GM18499 (cell line): ENCODE results near the gene TTLL9.
A peak's percentile ranks its signal among the peaks of the same experiment; 100 is the strongest.

Source experiments
- ATAC-seq: cut with Tn5 transposase; IDR thresholded peaks from one replicate; pipeline ENCODE4 v1.9.1; 2021; ENCODE audit warnings: moderate number of reproducible peaks; ENCODE audit not compliant: insufficient read depth, unreplicated experiment

The TTLL9 gene

DNA sequence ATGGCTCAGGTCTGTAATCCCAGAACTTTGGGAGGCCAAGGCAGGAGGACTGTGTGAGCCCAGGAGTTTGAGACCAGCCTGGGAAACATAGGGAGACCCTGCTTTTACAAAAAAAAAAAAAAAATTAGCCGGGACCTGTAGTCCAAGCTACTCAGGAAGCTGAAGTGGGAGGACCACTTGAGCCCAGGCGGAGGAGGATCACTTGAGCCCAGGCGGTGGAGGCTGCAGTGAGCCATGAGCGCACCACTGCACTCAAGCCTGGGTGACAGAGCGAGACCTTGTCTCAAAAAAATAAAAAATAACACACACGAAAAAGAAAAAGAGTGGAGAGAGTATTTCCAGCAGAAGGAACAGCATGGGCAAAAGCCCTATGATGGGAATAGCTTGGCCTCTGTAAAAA lies 2.0 kb downstream of the TTLL9 start:
- no peak for ATAC-seq

DNA sequence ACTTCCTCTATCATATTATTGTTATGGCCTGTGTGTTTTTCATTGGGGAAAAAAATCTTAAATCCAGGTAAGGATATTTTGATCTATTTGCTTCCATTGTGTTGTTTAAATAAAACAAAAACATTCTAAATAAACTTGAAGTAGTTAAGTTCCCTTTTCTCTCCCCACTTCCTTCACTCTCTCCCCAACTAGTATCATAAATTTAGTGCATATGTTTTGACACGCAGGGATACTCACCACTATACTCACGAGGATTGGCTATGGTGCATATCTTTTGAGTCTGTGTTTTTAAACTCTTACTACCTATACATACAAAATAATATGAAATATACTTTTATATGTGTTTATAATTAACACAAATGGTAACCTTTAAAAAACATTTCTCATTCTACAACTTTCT lies 5.2 kb downstream of the TTLL9 start:
- ATAC-seq: no peak

DNA sequence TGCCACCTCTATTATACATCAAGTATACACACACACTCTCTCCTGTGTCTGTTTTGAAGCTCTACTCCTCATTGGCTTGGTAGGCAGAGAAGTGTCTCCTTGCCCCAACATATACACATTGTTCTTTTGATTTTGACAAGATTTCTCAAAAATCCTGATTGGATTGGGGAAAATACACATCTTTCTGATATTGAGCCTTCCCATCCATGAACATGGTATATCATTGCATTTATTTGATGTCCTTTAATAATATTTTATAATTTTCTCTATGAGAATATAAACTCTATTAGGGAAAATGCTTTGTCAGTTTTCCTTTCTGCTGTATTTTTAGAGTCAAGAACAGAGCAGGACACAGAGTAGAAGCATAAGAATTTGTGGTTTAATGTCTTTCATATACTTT lies 7.2 kb downstream of the TTLL9 start:
- no peak for ATAC-seq

DNA sequence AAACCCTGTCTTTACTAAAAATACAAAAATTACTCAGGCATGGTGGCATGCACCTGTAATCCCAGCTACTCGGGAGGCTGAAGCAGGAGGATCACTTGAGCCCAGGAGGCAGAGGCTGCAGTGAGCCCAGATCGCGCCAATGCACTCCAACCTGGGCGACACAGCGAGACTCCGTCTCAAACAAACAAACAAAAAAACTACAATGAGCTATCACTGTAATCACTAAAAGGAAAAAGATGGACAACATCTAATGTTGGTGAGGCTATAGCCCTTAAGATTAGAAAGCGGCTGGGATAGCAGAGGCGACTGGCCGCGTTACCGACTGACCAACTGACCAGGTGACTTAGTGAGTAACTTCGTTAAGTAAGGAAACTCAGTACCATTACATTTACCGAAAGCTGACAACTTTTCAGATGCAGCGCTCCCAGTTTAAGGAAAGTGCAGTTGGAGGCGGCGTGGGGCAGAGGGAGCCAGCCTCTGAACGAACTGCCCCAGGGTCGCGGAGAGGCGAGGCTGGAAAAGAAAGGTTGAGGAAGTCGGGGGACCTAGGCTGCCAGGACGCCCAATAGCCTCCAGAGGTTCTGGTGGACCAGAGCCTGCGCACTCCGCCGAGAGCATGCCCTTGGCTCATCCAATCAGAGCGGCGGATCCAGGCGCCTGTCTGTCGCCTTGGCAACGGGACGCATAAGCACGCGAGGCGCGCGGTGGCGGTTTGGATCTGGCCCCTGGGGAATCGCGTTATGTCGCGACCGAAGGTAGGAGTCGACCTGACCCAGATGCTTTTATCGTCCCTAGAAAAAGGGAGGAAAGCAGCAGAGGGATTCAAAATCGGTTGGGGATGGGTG lies 8.9 kb downstream of the TTLL9 start:
- ATAC-seq: peak; percentile 66

DNA sequence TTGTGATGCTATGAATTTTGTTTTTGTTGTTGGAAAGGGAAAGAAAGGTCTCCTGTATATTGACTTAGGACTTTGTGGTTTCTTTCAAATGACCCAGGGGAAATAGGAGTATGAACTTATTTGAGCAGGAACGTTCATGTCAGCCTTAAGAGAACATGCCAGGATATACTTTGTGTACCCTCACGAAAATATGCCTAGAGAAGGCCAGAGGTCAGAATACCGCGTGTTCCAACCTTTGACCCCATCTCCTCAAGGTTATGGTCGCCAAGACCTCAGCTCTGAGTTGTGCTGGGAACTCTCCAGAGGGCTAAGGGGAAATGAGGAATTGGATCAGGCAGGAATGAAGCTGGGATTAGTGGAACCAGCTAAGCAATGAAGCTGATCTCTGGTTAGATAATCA lies 11.5 kb downstream of the TTLL9 start:
- no peak for ATAC-seq

DNA sequence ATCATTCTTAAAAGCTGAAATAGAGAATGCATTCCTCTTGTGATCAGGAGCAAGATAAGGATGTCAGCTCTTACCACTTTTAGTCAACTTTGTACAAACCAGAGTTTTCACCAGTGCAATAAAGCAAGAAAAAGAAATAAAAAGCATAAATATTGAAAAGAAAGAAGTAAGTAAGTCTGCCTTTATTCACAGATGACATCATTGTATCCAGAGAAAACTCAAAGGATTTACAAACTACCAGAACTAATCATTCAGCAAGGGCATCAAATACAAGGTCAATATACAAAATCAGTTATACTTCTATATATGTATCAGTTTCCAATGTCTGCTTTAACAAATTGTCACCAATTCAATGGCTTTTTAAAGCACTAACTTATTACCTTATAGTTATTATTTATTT lies 13.4 kb downstream of the TTLL9 start:
- no peak for ATAC-seq

DNA sequence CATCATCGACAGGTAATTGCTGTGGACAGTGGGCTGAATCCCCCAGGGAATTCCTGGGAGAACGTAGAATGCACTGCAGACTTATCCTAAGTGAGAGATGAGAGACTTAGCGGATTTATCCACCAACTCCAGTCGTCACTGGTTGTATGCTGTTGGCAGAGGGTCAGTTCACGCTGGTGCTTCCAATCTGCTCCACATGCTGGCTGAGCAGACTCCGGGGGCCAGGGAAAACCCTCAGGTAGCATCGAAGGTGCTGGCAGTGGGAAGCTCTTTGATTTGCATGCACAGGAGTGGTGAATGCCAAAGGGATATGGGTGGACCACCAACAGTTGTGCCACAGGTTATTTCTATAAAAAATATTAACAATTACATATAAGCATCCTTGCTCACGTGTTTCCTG lies 20.2 kb downstream of the TTLL9 start:
- ATAC-seq: no peak

DNA sequence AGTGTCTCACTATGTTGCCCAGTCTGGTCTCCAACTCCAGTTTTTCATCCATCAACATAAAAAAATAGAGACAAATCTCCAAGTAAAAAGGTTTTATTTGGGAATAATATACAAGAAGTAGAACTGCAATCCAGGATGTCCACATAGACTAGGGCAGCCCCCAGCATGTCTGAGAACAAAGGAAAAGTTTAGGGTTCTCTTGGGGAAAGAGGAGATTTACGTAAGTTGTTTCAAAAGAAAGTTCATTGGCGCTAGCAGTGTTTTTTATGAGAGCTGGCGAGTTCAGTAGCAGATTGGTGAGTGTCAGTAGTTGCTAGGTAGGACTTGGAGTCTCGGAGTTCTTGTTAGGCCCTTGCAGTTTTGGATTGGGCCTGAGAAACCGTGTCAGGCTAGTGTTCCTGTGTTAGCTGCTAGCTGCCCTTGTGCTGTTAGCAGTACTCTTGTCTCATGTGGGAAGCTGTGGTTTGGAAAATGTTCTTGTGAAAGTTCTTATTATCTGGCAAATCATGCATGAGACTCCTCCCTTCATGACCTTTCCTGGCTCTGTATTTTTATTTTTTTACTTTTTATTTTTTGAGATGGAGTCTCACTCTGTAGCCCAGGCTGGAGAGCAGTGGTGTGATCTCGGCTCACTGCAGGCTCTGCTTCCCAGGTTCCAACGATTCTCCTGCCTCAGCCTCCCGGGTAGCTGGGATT lies 24.7 kb downstream of the TTLL9 start:
- peak; percentile 83 for ATAC-seq

DNA sequence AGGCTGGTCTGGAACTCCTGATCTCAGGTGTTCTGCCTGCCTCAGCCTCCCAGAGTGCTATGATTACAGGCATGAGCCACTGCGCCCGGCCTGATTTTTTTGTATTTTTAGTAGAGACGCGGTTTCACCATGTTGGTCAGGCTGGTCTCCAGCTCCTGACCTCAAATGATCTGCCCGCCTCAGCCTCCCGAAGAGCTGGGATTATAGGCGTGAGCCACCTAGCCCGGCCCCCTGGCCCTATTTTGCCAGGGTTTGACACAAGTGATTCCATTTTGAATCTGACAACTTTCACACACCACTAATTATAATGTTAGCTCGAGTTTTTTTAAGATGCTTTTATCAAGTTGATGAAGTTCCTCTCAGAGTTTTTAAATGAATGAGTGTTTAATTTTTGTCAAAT lies 25.6 kb downstream of the TTLL9 start:
- no peak for ATAC-seq

DNA sequence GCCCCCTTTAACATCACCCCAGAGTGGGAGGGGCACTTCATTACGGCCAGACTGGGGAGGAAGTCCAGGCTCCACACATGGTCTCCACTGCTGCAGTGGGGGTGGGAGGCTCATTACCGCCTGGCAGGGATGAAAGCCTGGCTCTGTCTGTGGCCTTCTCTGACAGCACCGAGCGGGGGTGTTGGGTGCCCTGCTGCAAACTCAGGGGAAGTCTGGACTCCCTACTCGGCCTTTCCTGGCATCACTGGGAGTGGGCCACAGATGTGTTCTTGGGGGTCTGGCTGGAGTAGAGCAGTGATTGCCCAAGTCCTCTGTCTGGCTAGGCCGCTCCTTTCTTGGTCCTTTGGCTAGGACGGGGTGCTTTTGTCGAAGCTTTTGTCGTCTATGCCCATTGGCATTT lies 27.1 kb downstream of the TTLL9 start:
- no peak for ATAC-seq

DNA sequence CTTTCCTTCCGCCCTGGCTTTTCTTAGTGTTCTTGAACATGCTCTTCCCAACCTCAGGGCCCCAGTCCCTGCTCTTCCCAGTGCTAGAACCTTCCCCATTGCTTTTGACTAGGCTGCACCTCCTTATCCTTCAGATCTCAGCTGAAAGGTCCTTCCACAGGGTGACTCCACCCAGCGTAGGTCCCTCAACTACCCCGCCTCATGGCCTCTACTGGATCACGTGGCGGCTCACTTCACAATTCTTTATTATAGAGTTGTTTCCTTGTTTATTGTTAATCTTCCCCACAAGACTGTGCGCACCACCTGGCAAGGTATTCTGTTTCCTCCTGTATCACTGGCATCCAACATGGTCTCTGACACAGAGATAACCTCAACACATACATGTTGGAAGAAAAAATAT lies 31.2 kb downstream of the TTLL9 start:
- ATAC-seq: no peak

DNA sequence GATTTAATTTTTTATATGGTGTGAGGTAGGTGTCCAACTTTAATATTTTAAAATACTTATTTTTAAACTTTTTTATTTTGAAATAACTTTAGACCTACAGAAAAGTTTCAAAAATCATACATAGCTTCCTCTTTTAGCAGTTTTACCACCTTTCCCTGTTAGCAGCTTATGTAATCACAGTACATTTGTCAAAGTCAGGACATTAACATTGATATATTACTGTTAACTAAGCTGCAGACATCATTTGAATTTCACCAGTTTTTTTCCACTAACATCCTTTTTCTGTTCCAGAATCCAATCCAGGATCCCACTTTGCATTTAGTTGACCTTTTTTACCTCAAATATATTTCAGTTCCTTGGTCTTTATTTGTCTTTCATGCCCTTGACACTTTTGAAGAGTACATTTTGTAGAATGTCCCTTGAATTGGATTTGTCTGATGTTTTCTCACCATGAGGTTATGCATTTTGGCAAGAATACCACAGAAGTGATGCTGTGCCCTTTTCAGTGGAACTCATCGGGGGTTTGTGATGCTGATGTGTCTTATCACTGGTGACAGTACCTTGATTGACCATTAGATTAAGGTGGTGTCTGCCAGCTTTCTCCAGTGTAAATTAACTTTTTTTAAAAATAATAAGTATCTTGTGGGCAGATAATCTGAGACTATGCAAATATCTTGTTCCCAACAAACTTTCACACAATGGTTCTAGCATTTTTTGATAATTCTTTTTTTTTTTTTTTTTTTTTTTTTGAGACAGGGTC lies 33.4 kb downstream of the TTLL9 start:
- ATAC-seq: no peak

DNA sequence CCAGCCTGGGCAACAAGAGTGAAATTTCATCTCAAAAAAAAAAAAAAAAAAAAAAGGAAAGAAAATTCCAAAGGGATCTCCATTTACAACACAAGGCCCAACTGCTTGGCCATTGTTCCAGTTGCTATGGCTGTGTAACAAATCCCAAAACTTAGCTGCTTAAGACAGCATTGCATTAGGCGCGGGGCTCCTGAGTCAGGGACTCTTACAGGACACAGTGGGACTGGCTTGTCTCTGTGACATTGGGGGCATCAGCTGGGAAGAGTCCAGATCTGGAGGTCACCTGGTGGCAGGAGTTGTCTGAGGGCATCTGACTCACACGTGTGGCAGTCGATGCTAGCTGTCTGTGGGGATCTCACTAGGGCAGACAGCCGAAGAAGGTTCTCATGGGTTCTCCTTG lies 35.6 kb downstream of the TTLL9 start:
- ATAC-seq: no peak

DNA sequence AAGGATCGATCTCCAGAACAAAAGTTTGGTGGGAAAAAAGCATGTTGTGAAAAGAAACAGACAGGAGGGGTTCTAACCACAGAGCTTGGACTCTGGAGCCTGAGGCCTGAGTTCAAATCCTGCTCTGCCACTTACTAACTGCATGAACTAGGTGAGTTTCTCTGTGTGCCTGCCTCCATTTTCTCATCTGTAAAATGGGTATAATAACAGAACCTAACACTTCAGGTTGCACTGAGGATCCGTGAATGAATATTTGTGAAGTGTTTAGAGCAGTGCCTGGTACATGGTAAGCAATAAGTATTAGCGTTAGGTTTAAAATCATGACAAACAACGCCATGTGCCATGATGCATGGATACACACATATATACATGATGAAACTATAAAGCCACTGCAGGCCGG lies 36.6 kb downstream of the TTLL9 start:
- ATAC-seq: no peak

DNA sequence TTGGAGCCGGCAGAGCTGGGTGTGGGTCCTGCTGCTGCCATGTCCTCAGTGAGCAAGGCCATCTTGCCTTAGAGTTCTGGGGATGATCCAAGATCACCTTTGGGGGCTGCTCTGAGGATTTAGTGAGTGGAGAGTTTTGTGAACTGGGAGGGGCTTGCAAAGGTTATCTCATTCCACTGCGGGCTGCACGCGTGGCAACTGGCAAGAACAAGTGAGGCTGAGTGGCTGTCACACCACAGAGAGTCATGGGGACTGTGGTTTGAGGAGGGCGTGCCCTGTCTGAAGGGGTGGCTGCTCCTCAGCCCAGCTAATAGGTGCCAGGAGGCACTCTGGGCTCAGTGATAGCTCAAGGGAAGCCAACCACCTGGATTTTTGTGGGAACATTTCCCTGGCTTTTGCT lies 37.6 kb downstream of the TTLL9 start:
- ATAC-seq: no peak

DNA sequence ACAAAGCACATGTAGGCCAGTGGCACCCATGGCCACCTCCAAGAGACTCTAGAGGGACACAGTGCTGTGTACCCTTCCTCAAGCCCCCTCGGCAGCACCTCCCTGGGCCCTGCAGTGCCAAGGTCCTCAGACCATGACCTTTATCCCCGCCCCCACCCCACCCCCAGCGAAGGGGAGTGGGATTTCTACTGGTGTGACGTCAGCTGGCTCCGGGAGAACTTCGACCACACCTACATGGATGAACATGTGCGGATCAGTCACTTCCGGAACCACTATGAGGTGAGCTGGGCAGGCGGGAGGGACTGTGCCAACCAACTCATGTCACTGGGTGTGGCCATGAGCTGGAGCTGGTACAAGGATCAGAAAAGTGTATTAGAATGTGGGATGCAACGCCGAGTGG lies 38.0 kb downstream of the TTLL9 start:
- ATAC-seq: no peak

DNA sequence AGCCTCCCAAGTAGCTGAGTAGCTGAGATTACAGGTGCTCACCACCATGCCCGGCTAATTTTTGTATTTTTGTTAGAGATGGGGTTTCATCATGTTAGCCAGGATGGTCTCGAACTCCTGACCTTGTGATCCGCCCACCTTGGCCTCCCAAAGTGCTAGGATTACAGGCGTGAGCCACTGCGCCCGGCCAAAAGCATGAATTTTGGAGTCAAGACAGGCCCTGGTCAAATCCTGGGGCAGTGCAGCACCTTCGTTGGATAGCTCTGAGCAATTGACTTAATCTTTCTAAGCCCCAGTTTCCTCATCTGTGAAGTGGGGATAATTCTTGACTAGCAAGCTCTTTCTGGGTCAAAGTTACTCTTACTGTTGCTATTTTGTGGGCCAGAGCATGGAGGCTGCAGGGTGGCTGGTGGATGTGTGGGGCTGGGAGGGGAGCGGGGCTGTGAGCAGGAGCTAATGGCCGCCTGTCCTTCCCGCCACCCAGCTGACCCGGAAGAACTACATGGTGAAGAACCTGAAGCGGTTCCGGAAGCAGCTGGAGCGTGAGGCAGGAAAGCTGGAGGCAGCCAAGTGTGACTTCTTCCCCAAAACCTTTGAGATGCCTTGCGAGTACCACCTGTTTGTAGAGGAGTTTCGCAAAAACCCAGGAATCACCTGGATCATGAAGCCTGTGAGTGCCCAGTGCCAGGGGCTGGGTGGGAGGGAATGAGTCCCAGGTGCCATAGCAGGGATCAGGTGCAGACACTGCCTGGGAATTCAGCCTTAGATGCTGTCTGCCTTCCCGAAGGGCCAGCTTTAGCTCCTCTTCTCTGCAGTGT lies 39.0 kb downstream of the TTLL9 start:
- no peak for ATAC-seq

DNA sequence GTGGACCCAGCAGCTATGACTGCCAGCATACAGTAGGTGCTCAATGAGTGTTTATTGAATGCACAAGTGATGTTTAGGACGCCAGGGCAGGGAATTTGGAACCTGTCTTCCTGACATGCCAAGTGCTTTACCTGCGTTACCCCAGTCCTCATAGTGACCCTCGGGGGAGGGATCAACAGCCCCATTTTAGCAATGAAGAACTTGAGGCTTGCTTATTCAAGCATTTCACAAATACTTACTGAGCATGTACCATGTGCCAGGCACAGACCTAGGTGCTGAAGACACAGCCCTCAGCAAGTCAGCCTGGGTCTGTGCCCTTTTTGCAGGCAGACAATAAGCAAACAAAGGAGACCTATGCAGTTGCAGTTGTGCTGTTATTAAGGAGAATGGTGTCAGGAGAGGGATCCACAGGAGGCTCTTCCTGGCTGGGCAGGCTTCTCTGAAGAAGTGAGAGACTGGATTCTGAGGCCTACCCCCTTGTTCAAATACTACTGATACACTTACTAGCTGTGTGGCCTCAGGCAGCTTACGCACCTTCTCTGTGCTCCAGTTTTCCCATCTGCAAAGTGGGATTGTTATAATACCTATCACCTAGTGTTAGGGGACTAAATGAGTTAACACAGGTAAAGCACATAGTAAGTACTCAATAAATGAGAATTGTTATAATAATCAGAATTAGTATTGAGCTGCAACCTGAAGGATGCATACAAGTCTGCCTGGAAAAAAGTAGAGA lies 39.8 kb downstream of the TTLL9 start:
- ATAC-seq: no peak

DNA sequence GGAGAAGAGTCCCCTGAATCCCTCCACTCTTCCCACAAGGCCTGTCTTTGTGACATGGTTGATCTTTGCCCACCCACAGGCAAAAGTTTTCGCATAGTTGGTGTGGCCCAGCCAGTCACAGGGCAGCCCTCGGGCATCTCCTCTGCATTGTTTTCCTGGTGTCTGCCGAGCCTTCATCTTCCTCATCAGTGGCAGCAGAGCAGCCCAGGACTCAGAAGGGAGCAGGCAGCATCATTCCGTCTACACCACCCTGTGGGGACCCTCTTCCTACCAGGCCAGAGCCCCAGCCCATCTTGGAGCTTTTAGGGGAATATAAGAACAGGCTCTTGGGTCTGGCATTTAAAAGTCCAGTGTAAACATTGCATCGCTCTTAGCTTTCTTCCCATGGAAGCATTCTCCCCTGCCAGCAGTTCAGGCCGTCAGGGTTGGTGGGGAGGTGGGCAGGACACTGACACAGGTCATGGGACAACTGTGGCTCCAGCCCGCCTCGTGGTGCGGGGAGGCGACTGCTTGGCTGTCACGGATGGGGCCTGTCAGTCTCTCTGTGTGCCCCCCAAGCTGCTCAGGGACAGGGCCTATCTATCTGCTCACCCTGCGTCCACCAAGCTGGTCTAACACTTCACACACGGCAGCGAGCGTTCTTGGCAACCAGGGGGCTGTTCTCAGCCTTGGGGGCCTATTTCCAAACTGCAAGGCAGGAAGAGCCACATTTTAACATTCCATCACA lies 43.2 kb downstream of the TTLL9 start:
- ATAC-seq: no peak
